ENCODE data around the gene CASP9.
"Not testable (repeated sequence)": the region's sequence is repeated elsewhere in the genome, so short reads cannot be mapped to it uniquely, and the experiment has no call there.

Gene CASP9

DNA sequence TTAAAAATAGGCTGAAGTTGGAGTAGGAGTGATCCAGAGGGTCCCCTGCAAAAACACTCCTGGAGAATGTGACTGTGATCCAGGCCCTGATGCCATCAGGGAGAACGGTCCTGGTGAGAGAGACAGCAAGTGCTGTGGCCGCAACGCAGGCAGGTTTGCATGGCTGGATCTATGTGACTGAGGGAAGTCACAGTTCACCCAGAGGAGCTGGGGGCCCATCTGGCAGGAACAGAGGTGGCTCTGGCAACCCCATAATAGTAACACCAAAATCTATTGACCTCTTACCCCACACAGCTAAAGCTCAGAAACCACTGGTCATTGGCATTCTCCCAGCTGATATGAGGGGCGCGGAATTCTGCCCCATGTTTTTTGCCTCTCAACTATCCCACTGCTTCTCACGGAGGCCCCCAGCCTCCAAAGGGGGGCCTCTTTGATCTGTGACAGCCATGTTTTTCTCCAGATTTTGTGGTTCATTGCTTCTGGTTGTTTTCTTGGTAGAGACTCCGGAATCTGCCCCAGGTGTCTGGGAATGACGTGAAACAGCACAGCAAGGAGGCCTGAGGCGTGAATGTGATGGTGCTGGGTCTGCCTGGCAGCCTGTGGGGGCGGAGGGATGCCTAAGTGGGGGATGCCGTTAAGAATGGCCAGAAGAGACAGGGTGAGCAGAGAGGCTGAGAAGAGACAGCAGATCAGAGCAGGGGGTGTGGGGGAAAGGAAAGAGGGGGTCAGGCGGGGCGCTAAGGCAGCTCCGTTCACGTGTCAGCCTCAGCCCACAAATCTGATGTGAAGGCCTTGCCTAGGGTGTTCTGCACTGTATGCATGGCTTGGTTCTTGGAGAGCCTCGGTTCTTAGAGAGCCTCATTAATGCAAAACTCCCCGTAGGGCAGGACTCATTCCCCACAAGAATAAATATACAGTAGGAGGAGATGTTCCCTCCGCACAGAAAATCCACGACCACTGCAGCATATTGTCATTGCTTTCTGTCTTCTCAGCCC, 23.5 kb downstream of the CASP9 start:
- DNase-seq (ENCODE audit: low read depth) = no peak

DNA sequence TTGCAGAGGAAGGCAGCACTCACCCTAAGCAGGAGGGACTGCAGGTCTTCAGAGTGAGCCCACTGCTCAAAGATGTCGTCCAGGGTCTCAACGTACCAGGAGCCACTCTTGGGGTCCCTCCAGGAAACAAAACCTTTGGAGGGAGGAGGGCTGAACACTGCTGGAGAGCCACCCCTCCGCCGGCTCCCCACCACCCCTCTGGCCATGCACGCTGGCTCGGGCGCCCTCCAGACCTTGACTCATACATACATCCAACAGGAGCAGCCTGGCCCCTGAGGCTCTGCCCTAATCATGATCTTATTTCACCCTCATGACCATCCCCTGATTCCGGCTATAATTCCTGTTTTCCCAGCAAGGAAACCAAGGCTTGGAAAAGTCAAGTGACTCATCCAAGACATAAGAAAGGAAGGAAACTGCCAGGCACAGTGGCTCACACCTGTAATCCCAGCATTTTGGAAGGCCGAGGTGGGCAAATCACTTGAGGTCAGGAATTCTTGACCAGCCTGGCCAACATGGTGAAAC, 30.1 kb downstream of the CASP9 start:
- DNase-seq (ENCODE audit: low read depth) = no peak

DNA sequence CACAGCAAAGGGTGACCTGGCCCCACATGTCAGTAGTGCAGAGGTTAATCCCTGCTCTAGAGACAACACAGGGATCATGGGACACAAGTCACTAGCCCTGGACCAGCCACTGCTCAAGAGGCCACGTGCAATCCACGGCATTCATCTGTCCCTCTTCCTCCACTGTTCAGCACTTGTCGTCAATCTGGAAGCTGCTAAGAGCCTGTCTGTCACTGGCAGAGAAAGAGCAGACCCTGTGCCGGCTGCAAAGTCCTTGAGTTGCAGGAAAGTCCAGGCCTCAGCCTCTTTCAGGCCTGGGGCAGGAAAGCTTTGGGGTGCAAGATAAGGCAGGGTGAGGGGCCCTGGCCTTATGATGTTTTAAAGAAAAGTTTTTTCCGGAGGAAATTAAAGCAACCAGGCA, 31.4 kb downstream of the CASP9 start:
- DNase-seq (ENCODE audit: low read depth) = no peak

GRCh38 chr1:15491010-15491409, 33.0 kb downstream of the CASP9 start:
- DNase-seq (ENCODE audit: low read depth) = not testable (repeated sequence)

DNA sequence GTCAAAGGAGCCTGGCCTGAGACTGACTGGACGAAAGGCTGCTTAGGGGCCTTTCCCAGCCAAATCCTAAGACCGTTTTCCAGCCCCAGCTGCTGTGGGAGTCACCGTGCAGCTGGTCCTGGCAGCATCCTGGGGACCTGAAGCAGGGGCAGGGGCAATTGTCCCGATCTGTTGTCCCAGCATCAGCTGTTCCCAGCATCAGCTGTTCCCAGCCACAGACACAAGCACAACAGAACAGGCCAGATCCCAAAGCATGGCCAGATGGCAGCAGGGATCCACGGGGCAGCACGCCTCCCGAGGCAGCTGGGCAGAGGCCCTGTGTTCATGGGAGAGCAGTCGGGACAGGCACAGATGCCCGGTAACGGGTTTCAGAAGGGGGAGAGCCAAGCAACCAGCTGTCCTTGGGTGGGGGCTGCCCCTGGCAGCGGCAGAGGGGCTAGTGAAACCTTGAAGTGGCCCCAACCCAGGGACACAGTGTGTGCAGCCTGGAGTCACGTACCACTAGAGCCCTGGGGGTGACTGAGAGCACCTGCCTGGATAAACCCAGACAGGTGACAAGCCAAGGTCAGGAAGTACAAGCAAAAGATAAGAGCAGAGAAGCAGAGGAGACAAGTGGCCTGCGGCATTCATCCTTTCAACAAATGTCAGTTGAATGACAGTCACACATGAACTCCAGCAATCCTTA, 34.8 kb downstream of the CASP9 start:
- no peak for DNase-seq (ENCODE audit: low read depth)

DNA sequence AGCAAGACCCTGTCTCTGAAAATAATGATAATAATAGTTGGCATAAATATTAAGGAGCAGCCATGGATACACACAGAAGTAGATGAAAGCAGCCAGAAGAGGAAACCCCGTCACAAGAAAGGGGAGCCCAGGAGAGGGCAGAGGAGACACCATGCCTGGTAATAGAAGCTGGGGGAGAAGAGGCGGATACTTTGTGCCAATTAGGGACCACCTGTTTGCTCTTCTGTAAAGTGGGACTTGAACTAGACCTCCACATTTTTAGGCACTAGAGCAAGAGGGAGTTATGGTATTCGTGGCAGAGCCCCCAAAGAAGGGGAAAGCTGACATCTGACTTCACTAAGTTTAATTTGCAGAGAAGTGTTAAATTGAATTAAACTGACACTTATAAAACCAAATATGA, 35.6 kb downstream of the CASP9 start:
- DNase-seq (ENCODE audit: low read depth) = no peak

DNA sequence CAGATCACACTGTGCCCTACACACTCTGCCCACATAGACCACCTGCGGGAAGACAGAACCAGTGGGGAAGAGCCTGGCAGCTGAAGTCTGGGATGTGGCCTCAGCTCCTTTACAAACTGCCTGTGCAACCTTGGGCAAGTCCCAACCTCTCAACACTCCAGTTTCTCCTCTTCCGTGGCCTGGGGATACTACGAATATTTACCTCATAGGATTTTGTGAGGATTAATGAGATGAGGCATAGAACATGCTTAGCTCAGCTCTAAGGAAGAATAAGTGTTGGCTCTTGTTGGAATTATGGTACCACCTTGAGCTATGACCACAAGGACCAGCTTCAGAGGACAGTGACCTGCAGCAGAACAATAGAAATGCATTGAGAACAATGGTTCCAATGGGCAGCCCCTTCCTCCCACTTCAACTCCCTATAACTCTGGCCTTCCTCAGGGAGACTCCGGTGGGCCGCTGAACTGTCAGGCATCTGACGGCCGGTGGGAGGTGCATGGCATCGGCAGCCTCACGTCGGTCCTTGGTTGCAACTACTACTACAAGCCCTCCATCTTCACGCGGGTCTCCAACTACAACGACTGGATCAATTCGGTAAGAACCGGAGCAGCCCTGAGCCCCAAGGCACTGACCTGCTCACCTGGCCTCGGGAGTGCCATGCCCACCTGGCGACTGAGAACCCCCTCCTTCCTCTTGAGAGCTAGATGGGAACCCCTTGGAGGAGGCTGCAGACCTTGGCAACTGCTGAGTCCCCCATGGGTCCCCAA, 37.0 kb downstream of the CASP9 start:
- DNase-seq (ENCODE audit: low read depth) = not testable (repeated sequence)

- no peak for DNase-seq (ENCODE audit: low read depth)
Observed at GRCh38 chr1:15485636-15486035, 38.4 kb downstream of the CASP9 start.

DNA sequence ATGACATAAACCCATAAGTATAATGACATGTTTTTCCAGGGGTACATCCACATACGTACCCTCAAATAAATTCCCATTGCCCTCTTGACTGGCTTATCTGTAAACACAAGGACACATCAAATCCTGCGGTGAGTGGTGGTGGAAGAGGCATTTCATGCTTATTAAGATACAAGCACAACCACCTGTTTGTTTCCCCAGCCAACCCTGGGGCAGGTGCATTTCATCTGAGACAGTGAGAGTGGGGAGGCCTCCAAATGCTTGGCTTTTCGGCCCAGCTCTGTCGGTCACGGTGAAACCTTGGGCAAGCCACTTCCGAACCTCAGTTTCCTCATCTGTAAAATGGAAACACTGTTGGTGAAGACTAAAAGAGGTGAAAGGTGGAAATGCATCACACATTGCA, 39.6 kb downstream of the CASP9 start:
- not testable (repeated sequence) for DNase-seq (ENCODE audit: low read depth)

GRCh38 chr1:15483971-15484370, 40.0 kb downstream of the CASP9 start:
- no peak for DNase-seq (ENCODE audit: low read depth)

DNA sequence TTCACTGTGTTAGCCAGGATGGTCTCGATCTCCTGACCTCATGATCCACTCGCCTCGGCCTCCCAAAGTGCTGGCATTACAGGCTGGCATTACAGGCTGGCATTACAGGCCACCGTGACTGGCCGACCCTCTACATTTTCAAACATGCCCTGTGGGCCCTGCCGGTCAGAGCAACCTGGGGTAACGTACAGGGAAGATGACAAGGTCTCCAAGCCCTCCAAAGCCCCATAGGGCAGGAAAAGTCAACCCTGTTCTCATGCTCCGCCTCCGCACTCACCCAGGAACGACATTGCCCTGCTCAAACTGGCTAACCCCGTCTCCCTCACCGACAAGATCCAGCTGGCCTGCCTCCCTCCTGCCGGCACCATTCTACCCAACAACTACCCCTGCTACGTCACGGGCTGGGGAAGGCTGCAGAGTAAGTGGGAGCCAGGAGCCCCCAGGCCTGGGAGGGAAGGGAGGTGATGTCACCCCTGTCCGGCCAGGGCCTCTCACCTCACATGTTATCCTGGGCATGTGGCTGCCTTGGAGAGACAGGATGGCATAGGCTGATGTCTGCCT, 41.0 kb downstream of the CASP9 start:
- DNase-seq (ENCODE audit: low read depth) = not testable (repeated sequence)

DNA sequence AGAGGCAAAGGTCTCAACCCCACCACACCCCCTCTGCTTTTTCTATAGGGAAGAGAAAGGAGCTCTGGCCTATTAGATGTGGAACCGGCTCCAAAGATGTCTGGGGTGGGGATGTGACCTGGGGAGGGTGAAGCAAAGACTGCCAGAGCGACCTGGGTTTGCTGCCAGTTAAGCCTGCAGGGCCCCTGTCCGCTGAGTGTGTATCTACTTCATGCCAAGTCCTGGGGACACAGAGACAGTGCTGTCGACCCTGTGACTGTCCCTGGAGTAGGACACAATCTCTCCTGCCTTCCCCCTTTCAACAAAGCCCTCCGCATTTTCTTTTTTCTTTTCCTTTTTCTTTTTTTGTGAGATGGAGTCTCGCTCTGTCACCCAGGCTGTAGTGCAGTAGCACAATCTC, 41.6 kb downstream of the CASP9 start:
- not testable (repeated sequence) for DNase-seq (ENCODE audit: low read depth)

GRCh38 chr1:15479654-15480347, 44.2 kb downstream of the CASP9 start:
- no peak for DNase-seq (ENCODE audit: low read depth)

DNA sequence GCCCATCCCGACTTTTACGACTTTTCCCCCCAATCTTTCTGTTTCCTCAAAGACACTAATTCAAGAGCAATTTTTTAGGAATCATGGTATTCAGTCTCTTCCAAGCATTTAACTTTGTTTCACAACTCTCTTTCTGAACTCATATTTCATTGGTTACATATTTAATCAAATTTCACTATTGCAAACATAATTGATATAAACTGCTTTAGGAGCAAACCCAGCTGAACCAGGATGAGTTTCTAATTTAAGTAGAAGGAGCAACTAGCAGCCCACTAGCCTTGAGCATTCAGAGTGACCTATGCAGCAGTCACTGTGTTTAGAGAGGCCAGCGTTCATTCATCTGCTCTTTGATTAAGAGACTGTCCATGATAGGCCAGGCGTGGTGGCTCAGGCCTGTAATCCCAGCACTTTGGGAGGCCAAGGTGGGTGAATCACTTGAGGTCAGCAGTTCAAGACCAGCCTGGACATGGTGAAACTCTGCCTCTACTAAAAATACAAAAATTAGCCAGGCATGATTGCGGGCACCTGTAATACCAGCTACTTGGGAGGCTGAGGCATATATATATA, 46.3 kb downstream of the CASP9 start:
- DNase-seq (ENCODE audit: low read depth) = no peak

DNA sequence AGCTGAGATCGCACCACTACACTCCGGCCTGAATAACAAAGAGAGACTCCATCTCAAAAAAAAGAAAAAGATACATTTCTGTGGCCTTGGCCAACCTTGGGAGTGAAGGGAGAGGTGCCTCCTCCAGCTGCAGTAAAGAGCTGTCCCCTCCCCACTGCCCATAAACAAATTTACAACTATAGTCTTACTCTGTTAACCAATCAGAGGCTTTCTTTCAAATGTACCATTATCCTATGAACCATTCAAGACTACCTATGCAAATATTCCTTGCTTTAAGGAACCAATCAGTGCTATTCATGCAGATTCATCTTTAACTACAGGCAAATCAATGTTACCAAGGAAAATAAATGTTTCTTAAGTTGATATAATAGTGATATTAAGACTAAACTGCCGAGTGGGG, 47.1 kb downstream of the CASP9 start:
- no peak for DNase-seq (ENCODE audit: low read depth)

GRCh38 chr1:15475752-15476314, 48.2 kb downstream of the CASP9 start, which contains the start of gene CELA2B:
Gene CELA2B (plus strand): TSS chr1:15476104. CDS start chr1:15476126, 22 bp downstream.
- DNase-seq (ENCODE audit: low read depth) = no peak

- no peak for DNase-seq (ENCODE audit: low read depth)
Observed at GRCh38 chr1:15472587-15472986, 51.4 kb downstream of the CASP9 start.

GRCh38 chr1:15471723-15472122, 52.3 kb downstream of the CASP9 start:
- DNase-seq (ENCODE audit: low read depth) = not testable (repeated sequence)

DNA sequence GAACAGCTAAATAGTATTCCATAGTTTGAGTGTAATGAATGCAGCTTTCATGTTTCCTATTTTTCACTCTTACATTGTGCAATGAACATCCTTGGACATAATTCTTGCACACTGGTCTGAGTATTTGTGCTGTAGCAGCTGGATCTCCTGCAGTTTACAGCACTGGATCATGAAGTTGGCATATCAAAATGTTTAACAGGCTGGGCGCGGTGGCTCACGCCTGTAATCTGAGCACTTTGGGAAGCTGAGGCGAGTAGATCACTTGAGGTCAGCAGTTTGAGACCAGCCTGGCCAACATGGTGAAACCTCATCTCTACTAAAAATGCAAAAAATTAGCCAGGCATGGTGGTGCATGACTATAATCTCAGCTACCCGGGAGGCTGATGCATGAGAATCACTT, 52.9 kb downstream of the CASP9 start:
- not testable (repeated sequence) for DNase-seq (ENCODE audit: low read depth)

- DNase-seq (ENCODE audit: low read depth) = not testable (repeated sequence)
Observed at GRCh38 chr1:15469821-15470448, 54.1 kb downstream of the CASP9 start.
